Measurements from ENCODE around the gene PDZRN3. TPM values are rescaled to one million over a fixed set of nuclear protein-coding genes. Genes with fewer than 3 reads are reported as not detected.

PDZRN3 gene
- total RNA-seq, 1 donor from 2014 or later = 4.1 TPM

GRCh38 chr3:73543412-73543811, 81.3 kb downstream of the PDZRN3 start:
- no peaks in the 10 kb centered on the region for H3K36me3 ChIP-seq (ENCODE audit: control insufficient read depth, insufficient read depth, low read length)
- no peaks in the 10 kb centered on the region for H3K27me3 ChIP-seq (ENCODE audit: control insufficient read depth, insufficient read depth, low read length)
- TF ChIP-seq CTCF (IDR thresholded peaks at IDR 0.05; ENCODE audit: insufficient read depth, low read length, poor library complexity, severe bottlenecking) = no peak
- no peak overlapping the region for H3K4me3 ChIP-seq (ENCODE audit: low read depth, low read length)
- no peak for DNase-seq (ENCODE audit: low read depth)

- no peak for DNase-seq (ENCODE audit: low read depth)
- no peaks in the 10 kb centered on the region for H3K36me3 ChIP-seq (ENCODE audit: control insufficient read depth, insufficient read depth, low read length)
- no peaks in the 10 kb centered on the region for H3K27me3 ChIP-seq (ENCODE audit: control insufficient read depth, insufficient read depth, low read length)
- no peak overlapping the region for H3K4me3 ChIP-seq (ENCODE audit: low read depth, low read length)
- no peak for TF ChIP-seq CTCF (IDR thresholded peaks at IDR 0.05; ENCODE audit: insufficient read depth, low read length, poor library complexity, severe bottlenecking)
Measured at GRCh38 chr3:73542136-73542535, 82.6 kb downstream of the PDZRN3 start.

GRCh38 chr3:73540969-73541740, 83.6 kb downstream of the PDZRN3 start:
- H3K27me3 ChIP-seq (ENCODE audit: control insufficient read depth, insufficient read depth, low read length) = no peaks in the 10 kb centered on the region
- DNase-seq (ENCODE audit: low read depth) = no peak
- H3K4me3 ChIP-seq (ENCODE audit: low read depth, low read length) = no peak overlapping the region
- H3K36me3 ChIP-seq (ENCODE audit: control insufficient read depth, insufficient read depth, low read length) = no peaks in the 10 kb centered on the region
- TF ChIP-seq CTCF (IDR thresholded peaks at IDR 0.05; ENCODE audit: insufficient read depth, low read length, poor library complexity, severe bottlenecking) = no peak

GRCh38 chr3:73538486-73538885, 86.3 kb downstream of the PDZRN3 start:
- H3K27me3 ChIP-seq (ENCODE audit: control insufficient read depth, insufficient read depth, low read length) = no peaks in the 10 kb centered on the region
- no peak for TF ChIP-seq CTCF (IDR thresholded peaks at IDR 0.05; ENCODE audit: insufficient read depth, low read length, poor library complexity, severe bottlenecking)
- H3K4me3 ChIP-seq (ENCODE audit: low read depth, low read length) = no peak overlapping the region
- no peaks in the 10 kb centered on the region for H3K36me3 ChIP-seq (ENCODE audit: control insufficient read depth, insufficient read depth, low read length)
- DNase-seq (ENCODE audit: low read depth) = no peak

- no peak overlapping the region for H3K4me3 ChIP-seq (ENCODE audit: low read depth, low read length)
- H3K36me3 ChIP-seq (ENCODE audit: control insufficient read depth, insufficient read depth, low read length) = no peaks in the 10 kb centered on the region
- H3K27me3 ChIP-seq (ENCODE audit: control insufficient read depth, insufficient read depth, low read length) = no peaks in the 10 kb centered on the region
- DNase-seq (ENCODE audit: low read depth) = no peak
- TF ChIP-seq CTCF (IDR thresholded peaks at IDR 0.05; ENCODE audit: insufficient read depth, low read length, poor library complexity, severe bottlenecking) = no peak
Measured at GRCh38 chr3:73536952-73537351, 87.8 kb downstream of the PDZRN3 start.

Data from kidney epithelial cell (primary cell).